Measurements from ENCODE around the gene MEGF9. TPM values are rescaled to one million over a fixed set of nuclear protein-coding genes. Genes with fewer than 3 reads are reported as not detected.

MEGF9 gene
- total RNA-seq, 1 experiment from 2014 or later: 8.3 TPM

GRCh38 chr9:120574473-120574872, 139.8 kb downstream of the MEGF9 start:
- CTCF ChIA-PET: no interaction called here
- Histone ChIP-seq H3K9ac (ENCODE audit: low read length) (no peak overlapping the region), H3K9me2 (ENCODE audit: insufficient read depth) (no peaks in the 10 kb centered on the region), H3K4me1 (ENCODE audit: control insufficient read depth in 1 of 2, insufficient read depth in 2 of 2, low read length in 2 of 2) (peaks cover 0 to 9% of the 10 kb centered on the region in 2 experiments; a peak in 2 of 4 replicates), H3K4me3 (replicated peaks in 1 of 2; ENCODE audit: low read depth in 1 of 2, low read length in 2 of 2) (no peak overlapping the region), H3K4me2 (ENCODE audit: low read length) (no peak overlapping the region), H4K20me1 (ENCODE audit: insufficient read depth) (no peaks in the 10 kb centered on the region), H3K27ac (ENCODE audit: low read depth, low read length) (no peak overlapping the region), H3K27me3 (ENCODE audit: insufficient read depth, low read length) (no peaks in the 10 kb centered on the region), H3K36me3 (ENCODE audit: control insufficient read depth in 1 of 2, insufficient read depth in 2 of 2, low read length in 2 of 2) (peaks cover 6 to 15% of the 10 kb centered on the region in 2 experiments; a peak in 3 of 4 replicates), H2AFZ (ENCODE audit: low read depth, low read length, poor library complexity, severe bottlenecking) (no peak overlapping the region), H3K9me3 (ENCODE audit: control insufficient read depth in 1 of 2, insufficient read depth in 1 of 2, low read depth in 1 of 2, low read length in 2 of 2) (no peaks in the 10 kb centered on the region), H3K79me2 (ENCODE audit: insufficient read depth, low read length) (peaks cover 77% of the 10 kb centered on the region)
- RAD21 ChIA-PET (ENCODE audit: low non-redundant PET in 1 of 2, low total read pairs in 2 of 2, uncharacterized antibody in 2 of 2, unreplicated experiment in 2 of 2): no interaction called here
- DNase-seq (ENCODE audit: low read depth, low spot score) (no peak), ATAC-seq (no peak)
- TF ChIP-seq, protein P1, sequence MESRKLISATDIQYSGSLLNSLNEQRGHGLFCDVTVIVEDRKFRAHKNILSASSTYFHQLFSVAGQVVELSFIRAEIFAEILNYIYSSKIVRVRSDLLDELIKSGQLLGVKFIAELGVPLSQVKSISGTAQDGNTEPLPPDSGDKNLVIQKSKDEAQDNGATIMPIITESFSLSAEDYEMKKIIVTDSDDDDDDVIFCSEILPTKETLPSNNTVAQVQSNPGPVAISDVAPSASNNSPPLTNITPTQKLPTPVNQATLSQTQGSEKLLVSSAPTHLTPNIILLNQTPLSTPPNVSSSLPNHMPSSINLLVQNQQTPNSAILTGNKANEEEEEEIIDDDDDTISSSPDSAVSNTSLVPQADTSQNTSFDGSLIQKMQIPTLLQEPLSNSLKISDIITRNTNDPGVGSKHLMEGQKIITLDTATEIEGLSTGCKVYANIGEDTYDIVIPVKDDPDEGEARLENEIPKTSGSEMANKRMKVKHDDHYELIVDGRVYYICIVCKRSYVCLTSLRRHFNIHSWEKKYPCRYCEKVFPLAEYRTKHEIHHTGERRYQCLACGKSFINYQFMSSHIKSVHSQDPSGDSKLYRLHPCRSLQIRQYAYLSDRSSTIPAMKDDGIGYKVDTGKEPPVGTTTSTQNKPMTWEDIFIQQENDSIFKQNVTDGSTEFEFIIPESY (IDR thresholded peaks at IDR 0.05; ENCODE audit: extremely low read depth, insufficient replicate concordance, low read length): no peak
- TF ChIP-seq SP1 (IDR thresholded peaks at IDR 0.05; ENCODE audit: low read depth) (no peak), EZH2phosphoT487 (IDR thresholded peaks at IDR 0.05; ENCODE audit: borderline replicate concordance) (no peak), FOSL1 (IDR thresholded peaks at IDR 0.05; ENCODE audit: low read depth) (no peak), JUND (IDR thresholded peaks at IDR 0.05) (no peak), EGR1 (IDR thresholded peaks at IDR 0.05; ENCODE audit: low read depth) (no peak), ZFX (IDR thresholded peaks at IDR 0.05) (no peak), ZNF274 (IDR thresholded peaks at IDR 0.05; ENCODE audit: low read depth, low read length) (no peak), TCF7L2 (IDR thresholded peaks at IDR 0.05; ENCODE audit: borderline replicate concordance, extremely low read depth, insufficient read depth, insufficient read length) (no peak), POLR2AphosphoS5 (IDR thresholded peaks at IDR 0.05; ENCODE audit: low read depth, low read length) (no peak), SRF (IDR thresholded peaks at IDR 0.05; ENCODE audit: low read depth) (no peak), ATF3 (IDR thresholded peaks at IDR 0.05) (no peak), CBX3 (IDR thresholded peaks at IDR 0.05; ENCODE audit: low read depth) (no peak), CEBPB (IDR thresholded peaks at IDR 0.05; ENCODE audit: low read depth) (no peak)
- TF ChIP-seq, protein P2, sequence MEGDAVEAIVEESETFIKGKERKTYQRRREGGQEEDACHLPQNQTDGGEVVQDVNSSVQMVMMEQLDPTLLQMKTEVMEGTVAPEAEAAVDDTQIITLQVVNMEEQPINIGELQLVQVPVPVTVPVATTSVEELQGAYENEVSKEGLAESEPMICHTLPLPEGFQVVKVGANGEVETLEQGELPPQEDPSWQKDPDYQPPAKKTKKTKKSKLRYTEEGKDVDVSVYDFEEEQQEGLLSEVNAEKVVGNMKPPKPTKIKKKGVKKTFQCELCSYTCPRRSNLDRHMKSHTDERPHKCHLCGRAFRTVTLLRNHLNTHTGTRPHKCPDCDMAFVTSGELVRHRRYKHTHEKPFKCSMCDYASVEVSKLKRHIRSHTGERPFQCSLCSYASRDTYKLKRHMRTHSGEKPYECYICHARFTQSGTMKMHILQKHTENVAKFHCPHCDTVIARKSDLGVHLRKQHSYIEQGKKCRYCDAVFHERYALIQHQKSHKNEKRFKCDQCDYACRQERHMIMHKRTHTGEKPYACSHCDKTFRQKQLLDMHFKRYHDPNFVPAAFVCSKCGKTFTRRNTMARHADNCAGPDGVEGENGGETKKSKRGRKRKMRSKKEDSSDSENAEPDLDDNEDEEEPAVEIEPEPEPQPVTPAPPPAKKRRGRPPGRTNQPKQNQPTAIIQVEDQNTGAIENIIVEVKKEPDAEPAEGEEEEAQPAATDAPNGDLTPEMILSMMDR (IDR thresholded peaks at IDR 0.05 in 2 of 3, conservative IDR thresholded peaks at IDR 0.05 in 1 of 3; ENCODE audit: borderline replicate concordance in 1 of 3, insufficient read depth in 1 of 3, low read depth in 2 of 3, low read length in 2 of 3): no peak
- TF ChIP-seq, protein P3, sequence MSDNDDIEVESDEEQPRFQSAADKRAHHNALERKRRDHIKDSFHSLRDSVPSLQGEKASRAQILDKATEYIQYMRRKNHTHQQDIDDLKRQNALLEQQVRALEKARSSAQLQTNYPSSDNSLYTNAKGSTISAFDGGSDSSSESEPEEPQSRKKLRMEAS (IDR thresholded peaks at IDR 0.05): no peak
- intact Hi-C loops (cut with micrococcal nuclease): no loop called here
- BruUV-seq (replicated peaks): no TSS peak
- POLR2A ChIA-PET: no interaction called here
